Inferior parietal cortex (tissue), 1 donor: ENCODE measurements around the gene NUDT14.

ENCODE experiments used
- DNase-seq: peaks from one replicate; pipeline ENCODE4 v3.0.0-alpha.2; 2016; ENCODE audit errors: extremely low spot score

NUDT14 gene

DNA sequence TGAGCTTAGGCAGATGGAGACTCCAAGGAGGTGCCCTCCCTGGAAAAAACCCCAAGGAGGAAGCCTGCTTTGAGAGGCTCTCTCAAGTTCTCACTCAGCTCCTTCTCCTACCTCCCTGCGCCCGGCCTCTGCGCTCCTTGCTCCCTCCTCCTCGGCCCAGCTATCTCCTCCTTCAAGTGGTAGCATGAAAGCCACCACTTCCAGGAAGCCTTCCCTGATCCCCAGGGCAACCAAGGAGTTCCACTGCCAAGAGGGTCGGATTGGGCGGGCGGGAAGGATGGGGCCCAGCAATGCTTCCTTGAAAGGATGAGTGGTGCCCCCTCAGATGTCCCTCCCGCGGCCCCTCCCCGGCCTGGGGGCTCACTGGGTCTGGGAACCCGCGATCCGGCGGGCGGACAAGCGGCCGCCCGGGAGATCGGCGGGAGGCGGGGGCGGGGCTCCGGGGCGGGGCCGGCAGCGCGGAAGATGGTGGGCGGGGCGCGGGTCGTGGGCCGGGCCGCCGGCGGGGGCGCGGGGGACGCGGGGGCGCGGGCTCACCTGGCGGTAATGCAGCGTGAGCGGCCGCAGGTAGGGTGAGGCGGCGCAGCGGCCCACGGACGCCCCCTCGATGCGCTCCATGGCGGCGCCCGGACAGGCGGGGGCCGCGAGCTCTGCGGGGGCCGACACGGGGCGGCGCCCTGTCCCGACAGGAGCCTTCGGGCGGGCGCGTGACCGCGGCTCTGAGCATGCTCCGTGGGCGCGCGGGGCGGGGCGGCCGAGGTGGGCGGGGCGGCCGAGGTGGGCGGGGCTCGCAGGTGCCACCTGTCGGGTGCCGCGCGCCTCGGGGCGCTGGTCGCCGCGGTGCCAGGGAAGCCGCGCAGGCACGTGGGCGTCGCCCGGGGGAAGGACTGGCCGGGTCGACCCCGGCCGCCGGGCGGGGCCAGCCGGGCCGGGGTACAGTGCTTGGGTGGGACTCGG lies at the start of gene NUDT14:
NUDT14 (minus strand) TSS at position 721 of the 957 bp plus-strand sequence; CDS start at position 618, 103 bp downstream.
- DNase-seq: no peak

DNA sequence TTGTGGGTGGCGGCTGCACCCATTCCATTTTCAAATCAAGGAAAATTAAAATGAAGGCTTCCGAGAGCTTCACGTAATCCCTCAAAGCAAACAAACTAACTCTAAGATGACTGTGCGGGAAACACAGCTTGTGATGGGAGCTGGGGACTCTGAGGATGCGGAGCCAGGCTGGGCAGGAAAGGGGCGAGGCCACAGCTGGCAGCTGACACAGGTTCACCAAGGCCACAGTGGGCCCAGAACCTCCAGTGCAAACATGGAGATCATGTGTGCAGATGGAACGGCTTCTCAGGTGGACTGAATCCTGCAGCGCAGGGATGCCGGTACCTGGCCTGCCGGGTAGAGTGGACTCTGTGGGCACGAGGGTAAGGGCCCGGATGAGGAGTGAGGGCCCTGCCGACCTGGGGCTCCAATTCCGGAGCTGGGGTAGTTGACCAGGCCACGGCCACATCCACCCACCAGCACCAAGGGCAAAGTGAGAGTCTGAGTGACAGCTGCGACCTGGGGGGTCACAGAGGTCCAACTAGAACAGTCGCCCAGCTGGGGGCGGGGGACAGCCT lies 48.1 kb upstream of the NUDT14 start:
- DNase-seq: no peak

GRCh38 chr14:105228562-105228961 lies 47.5 kb upstream of the NUDT14 start:
- no peak for DNase-seq

- DNase-seq: no peak
These were observed 46.2 kb upstream of the NUDT14 start for GRCh38 chr14:105227346-105227745.

DNA sequence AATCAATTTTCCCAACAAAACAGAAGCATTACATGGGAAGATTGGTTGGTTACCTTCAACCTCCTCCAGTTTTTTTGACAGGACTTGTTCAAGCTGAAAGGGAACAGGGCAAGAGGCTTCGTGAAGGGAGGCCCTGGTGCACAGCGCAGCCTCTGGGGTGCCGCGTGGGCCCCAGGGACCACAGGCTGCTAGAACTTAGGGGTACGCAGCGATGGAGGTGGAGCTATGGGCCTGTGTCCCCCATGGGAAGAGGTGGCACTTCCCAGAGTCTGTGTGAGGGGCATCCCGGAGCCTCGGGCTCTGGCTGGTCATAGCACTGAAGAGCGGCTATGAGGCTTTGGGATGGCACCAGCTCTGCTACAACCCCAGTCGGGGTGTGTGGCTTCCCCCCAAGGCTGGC lies 45.1 kb upstream of the NUDT14 start:
- no peak for DNase-seq

DNA sequence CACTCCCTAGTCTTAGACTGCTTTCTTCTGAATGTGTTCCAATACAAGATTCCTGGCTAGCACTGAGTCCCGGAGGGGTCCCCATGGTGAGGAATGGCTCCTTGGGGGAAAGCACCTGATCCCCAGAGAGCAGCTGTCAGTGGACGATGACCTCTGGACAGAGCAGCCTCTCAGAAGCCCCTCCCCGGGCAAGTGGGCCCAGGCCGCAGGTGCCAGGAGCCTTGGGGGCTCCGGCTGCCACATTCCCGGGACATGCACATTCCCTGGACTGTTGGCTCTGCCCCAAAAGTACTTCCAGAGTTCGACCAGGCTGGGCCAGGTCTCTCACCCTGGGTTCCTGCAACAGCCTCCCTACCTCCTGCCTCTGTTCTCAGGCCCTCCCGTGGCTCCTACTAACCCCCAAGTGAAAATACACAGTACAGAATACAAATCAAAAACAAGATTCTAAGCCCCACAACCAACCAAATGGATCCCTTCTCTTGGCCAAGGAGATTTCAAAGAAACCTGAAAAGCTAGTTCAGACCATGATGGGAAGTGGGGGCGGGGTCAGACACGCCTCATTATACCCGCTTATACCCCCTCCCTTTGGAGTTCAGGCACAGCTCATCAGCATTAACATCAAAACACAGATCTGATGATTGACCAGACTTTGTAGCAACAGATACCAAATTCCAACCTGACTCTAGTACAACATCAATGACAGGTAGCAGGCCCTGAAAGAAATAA lies 43.9 kb upstream of the NUDT14 start:
- no peak for DNase-seq

GRCh38 chr14:105223770-105224544 lies 42.8 kb upstream of the NUDT14 start:
- no peak for DNase-seq

- DNase-seq: no peak
These were observed 42.1 kb upstream of the NUDT14 start for GRCh38 chr14:105223260-105223659.

DNA sequence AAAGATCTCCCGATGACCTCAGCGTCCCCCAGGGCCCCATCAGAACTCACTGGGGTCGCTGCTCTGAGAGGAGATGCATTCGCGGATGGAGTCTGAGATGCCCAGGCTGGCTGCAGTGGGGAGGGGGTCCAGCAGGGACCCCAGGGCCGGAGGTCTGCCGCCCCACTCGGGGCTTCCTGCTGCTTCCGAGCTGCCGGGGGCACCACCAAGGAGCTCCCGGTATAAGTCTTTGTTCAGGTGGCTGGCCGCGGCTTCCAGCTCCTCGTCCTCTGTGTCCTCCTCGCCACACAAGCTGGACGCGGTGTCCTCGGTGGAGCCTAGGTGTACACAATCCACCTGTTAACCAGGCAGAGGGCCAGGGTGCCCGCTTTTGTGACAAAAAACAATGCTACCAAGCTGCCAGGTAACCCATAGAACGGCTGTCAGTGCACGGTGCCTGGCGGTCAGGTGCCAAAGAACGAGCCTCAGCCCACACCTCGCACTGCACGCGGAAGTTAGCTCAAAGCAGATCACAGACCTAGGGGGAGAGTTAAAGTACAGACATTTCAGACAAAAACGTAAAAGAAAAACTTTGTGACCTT lies 40.6 kb upstream of the NUDT14 start:
- DNase-seq: no peak

GRCh38 chr14:105220699-105221597 lies 39.8 kb upstream of the NUDT14 start:
- DNase-seq: no peak

DNA sequence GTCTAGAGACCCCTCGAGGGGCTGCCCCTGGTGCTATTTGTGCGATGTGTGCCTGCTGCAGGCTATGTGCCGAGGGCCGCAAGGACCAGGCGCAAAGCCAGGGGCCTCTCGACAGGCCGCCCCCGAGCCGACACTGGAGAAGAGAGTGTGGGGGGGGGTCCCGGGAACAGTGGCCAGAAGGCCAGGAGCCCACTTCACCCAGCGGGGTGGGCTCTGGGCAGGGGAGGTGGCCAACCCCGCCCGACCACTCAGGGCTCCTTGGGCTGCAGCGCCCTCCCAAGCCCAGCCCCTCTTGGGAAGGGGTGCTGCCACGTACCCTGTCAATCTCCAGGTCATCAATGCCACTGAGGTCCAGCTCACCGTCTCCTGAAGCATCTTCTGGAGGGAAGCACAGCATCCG lies 38.6 kb upstream of the NUDT14 start:
- no peak for DNase-seq

DNA sequence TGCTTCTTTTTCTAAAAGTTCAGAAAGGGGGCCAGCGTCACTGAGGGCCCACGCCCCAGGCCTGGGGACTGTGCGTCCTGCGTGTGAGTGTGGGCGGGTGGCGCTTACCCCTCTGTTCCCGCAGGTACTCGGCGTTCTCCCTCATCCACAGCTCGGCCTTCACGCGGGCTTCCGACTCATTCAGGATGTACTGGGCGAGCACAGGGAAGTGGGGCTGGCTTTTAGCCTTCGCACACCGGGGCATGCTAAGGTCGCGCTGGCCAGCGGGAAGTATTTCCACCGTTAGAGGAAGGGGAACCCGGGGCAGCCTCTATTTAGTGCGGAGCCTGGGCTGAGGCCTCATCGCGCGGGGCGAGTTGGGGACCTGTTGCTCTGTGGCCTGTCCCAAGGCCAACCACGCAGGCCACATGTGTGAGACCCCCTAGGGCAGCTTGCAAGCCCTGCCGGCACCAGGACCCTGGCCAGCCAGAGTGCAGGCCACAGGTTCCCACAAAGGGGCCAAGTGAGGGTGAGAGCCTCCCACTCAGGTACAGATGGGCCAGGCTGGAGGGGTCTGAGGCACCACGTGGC lies 38.0 kb upstream of the NUDT14 start:
- DNase-seq: no peak

DNA sequence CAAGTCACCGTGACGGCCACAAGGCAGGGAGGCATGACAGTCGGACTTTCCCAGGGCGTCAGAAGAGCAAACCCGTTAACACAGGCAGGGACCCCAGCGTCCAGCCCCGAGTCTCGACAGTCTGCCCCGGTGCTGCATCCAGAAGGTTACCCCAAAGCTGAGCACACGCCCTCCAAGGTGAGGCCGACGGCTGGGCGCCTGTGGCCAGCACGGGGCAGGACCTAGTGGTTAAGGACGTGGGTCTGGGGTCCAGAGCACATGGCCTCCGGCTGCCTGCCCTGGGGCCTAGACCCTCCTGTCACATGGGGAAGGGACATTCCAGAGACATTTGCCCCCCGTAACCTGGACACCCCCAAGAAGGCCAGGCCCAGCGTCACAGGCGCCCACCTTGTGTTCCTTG lies 37.5 kb upstream of the NUDT14 start:
- DNase-seq: no peak

GRCh38 chr14:105217774-105218173 lies 36.7 kb upstream of the NUDT14 start:
- no peak for DNase-seq

- DNase-seq: no peak
These were observed 35.6 kb upstream of the NUDT14 start for GRCh38 chr14:105216490-105217247.

GRCh38 chr14:105215602-105216001 lies 34.5 kb upstream of the NUDT14 start:
- no peak for DNase-seq

- DNase-seq: no peak
These were observed 33.3 kb upstream of the NUDT14 start for GRCh38 chr14:105214324-105214915.

DNA sequence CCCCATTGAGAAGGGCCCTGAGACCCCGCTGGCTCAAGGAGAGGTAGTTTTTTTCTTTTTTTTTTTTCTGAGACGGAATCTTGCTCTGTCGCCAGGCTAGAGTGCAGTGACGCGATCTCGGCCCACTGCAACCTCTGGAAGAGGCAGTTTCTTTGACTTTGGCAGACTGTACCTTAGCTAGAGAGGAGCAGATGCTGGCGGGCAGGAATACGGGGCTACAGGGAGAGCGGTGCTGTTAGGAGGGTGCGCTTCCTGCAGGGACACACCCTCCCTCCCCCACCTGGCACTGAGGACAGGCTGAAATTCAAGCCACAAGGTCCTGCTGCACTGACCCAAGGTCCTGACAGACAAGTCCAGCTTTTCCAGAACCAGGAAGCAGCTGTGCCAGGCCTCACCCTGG lies 32.2 kb upstream of the NUDT14 start:
- no peak for DNase-seq
